Activated CD8-positive, alpha-beta memory T cell treated with anti-CD3 and anti-CD28 coated beads, Interleukin-2, amount 50 U/mL, for 1 hour (primary cell): ENCODE data around the gene CLDN10.

ENCODE experiments used
- DNase-seq: peaks from one replicate; pipeline ENCODE4 v3.0.0-alpha.2; 2020; ENCODE audit errors: extremely low read depth

The CLDN10 gene

DNA sequence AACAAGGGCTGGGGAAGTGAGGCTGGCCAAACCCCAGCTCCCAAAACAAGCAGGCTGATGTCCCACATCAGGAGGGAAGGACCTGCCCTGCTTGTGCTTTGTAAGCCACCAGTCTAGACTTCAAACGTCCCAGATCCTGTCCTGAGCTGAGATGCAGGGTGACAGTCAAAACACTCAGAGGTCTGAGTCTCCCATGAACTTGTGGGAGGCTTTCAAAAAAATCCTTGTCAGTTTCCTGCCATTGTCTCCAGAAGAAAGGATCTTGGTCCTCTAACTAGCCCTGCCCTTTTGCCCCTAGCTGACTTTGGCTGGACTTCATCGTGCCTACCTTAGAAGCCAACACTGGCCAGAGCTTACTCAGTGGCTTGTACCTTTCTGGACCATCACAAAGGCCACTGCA lies 48.7 kb downstream of the CLDN10 start:
- DNase-seq = no peak

DNA sequence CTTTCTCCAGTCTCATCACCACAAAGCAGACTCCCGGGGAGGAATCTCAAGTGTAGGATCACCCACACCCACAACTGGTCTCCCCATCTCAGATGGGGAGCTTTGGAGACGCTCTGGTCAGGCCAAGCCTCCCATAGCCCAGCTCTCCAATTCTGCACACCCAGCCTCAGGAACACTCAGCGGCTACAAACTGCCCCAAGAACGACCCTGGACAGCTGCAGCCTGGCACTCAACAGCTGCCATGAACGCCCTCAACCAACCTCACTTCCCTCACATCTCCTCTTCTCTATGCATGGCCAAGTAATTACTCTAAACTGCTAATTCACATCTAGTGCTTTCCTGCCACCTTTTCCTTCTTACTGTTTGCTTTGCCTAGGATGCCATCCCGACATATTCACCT lies 49.4 kb downstream of the CLDN10 start:
- no peak for DNase-seq

DNA sequence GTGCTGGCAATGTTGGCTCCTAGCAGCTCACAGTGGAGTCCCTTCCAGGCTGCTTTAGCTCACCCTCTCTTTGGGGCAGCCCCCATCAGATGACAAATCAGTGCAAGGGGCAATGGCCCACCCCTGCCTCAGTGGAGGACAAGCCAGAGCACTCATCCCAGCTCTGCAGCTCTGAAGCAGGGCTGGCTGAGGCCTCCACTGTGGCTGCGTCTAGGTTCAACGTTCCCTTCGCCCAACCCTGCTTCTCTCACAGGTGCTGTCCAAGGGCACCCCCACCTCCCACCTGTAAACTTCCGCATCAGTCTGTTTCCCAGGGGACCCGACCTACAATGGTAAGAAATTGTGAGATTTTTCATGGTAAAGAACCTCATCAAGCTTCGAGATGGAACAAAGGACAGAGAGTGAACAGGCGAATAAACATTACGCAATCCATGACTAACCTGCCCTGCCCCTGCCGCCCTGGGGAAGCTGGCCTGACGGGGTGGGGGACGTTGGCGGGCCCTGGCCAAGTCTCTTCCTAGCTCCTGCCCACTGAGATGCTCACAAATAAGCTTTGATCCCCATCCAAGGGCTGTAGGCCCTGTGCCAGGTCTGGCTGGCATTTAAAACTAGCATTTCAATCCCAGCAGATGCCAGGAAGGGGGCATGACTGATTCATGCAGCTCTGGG lies 51.5 kb downstream of the CLDN10 start:
- no peak for DNase-seq

DNA sequence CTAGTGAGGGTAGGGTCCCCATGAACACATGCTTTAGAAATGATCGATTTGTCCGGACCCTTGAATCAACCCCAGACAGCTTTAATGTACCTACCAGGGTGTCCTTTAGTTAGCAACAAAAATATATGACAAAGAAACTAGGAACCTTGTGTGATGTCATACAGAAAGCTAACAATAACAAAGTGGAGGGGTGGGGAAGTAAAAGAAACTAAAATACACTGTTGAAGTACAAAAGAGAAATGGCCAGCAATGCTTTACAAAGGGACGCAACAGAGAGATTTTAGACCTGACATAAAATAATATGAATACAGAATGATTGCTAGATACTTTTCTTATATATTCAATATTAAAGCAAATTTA lies 52.0 kb downstream of the CLDN10 start:
- no peak for DNase-seq

DNA sequence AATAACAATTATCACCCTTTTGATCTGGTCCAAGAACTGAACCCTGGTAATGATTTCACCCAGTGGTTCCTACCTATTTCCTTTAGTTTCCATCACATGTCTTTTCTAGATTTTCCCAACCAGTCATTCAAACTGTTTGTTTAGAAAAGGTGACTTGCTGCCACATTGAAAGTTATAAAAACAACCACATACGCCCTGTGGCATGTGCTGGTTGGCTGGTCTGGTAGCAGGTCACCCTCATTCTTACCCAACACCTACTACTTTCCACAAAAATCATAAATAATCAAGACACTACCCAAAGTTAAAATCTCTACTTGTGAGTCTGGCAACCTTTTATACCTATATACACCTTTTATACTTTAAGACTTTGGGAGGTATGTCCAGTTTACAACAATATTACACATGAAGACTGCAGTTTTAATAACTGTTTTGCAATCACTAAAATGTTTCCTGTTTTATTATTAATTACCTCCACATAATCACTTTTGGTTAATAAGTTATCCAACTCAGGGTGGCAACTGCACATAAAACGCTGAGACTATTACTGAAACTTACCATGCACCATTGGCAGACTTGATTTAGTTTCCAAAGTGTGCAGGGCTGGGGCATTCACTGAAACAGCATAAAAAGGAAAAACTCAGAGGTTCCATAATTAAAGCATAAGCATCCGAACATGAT lies 53.1 kb downstream of the CLDN10 start:
- no peak for DNase-seq

DNA sequence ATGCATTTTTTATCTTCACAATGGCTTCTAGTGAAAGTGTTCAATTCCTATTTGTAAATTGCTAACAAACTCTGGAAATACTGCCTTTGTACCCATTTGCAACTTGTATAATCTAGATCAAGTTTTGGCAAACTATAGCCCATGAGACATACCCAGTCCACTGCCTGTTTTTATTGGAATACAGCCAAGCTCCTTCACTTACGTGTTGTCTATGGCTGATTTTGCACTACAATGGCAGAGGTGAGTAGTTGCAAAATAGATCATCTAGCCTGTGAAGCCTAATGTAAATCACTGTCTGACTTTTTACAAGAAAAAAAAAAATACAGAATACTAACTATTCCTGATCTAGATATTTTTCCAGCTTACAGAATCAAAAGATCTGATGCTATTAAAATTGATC lies 54.8 kb downstream of the CLDN10 start:
- no peak for DNase-seq

DNA sequence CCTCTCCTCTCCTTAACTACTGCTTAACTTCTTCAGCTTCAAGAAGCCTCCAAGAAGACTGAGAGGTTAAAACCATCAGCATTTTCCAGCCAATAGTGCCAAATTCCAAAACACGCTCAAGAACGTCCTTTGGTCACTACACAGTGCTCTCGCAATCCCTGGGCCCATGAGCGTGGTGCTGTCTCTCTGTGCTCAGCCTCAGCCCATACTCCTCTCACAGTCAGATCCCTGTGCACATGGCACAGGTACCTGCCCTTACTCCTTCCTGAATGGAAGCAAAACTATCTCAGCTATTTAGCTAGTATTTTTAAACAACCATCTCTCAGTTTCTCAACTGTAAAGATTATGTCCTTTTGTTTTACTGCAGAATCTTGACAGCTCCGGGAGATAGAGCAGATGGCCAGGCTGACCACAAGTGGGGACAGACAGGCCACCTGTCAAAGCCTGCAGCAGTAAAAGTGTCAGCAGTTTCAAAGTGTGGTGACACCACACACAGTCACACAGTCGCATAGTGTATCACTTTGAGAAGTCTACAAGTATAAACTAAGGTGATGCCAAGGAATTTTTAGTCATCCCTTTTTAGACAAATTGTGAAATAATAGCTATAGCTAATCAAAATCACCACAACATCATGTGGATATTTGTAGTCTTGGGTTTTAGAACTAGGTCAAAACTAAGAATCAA lies 56.3 kb downstream of the CLDN10 start:
- no peak for DNase-seq

DNA sequence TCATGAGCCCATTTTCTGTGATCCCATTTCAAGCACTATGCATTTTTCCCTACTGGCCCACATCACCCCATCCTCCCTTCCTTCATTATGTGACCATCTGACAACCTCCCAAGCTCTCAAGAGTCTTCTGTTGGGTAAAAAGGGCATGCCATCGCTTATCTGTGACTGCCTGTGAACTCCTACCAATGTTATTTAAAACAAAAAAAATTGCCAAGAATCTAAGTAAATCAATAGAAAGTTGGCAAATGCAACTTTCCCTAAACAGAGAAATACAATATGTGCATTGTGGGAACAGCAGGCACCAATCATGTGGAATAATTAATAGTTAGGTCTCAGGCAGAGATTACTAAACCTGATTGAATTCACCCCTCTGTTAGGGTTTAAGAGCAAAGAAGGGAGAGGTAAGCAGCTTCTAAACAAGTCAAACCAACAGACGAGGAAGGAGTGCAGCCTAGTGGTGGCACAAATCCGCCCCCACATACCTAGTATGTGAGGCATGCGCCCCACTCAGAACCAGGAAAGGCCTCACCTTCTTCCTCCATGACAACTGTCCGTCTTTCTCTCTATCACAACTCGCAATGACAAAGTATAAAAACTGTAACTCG lies 62.2 kb downstream of the CLDN10 start:
- no peak for DNase-seq

DNA sequence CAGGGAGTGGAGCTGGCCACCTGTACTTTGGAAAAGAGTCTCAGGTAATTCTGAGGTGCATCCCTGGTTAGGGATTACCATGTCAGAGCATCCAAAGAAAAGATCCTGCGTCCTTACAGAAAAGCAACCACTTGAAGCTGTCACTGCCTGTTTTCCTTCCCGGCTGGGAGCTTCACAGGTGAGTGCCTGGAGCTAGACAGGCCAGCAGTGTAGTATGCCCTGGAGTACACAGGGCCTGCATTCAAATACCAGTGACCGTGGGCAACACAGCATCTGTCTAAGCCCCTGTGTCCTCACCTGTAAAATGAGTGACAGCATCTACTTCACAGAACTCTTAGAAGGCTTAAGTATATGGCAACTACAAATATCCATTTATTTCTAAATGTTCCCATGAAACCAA lies 63.0 kb downstream of the CLDN10 start:
- no peak for DNase-seq

DNA sequence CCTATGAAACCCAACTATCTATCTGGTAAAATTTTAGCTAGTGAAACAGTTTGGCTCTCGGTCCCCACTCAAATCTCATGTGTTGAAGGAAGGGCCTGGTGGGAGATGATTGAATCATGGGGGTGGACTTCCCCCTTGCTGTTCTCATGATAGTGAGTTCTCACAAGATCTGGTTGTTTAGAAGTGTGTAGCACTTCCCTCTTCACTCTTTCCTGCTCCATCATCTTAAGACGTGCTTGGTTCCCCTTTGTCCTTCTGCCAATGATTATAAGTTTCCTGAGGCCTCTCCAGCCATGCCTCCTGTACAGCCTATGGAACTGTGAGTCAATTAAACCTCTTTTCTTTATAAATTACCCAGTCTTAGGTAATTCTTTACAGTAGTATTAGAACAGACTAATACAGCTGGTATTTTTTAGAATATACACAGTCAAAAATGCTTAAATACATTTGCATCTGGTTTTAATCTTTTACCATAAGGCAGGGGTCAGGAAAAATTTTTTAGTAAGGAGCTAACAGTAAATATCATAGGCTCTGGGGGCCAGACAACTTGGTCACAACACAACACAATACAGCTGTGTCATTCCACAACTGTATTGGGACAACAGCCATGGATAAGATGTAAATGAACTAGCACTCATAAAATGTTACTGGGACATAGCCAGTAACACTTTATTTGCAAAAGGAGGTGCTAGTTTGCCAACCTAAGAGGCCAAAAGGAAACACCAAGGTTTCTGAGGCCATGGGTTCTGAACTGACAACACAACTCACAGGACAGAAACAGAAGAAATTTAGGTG lies 67.7 kb downstream of the CLDN10 start:
- DNase-seq = no peak

DNA sequence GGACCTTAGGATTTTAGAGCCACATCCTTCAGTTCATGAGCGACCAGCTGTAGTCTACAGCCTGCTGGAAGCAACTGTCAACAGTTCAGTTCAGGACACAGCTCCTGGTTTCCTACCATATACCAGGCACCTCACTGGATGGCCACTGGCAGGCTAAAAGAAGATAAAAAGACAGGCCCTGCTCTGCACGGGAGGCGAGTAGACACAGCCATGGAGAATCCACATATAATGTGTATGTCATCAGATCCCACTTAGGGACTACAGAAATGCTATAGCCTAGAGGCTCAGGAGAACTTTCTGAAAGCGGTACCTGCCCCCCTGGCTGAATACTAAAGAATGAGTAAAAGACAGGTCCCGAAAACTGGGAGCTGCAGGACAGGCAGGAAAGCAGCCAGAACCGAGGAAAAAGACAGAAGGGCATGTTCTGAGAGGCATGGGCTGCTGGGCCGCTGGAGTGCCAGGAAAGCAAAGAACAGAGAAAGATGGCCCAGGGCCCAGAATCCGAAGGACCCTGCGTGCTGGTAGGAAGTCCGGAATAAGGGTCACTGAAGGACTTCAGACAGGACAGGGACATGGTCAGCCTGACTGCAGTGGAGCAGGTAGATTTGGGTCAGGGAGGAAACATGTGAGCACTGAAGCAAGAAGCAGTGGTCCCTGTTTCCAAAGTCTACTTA lies 68.4 kb downstream of the CLDN10 start:
- DNase-seq = no peak

DNA sequence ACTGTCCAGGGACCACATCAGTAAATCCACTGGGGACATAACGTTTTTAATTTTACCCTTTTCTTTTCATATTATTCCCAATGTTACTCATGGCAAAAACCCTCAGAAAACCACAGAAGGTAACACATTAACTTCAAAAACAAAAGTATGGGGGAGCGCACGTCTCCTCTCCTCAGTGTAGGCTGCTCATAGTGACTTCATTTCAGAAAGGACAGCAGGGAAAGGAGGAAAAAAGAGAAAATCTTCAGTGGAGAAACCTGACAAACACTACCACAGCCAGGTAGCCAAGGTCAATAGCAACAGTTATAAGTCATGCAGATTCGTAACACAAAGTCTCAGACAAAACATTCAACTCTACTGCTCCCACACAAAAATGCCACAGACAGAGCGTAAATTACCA lies 70.6 kb downstream of the CLDN10 start:
- DNase-seq = no peak

DNA sequence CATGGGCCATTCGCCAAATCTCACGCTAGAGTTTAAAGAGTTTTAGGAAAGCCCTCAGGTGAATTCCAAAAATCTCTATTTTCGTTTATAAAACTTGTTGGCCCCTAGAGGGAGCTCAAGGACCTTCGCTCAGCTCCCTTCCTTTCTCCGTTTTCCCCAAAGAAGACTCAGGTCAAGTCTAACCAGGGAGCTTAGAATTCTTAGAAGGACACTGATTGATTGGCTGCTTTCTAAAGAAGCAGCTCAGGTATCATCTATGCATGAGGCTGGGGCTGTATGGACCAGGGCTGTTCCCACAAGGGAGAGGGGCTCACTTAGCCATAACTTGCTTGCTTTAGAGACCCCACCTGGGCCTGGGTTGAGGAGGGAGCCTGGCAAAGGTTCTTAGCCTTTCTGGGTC lies 71.5 kb downstream of the CLDN10 start:
- DNase-seq = no peak

DNA sequence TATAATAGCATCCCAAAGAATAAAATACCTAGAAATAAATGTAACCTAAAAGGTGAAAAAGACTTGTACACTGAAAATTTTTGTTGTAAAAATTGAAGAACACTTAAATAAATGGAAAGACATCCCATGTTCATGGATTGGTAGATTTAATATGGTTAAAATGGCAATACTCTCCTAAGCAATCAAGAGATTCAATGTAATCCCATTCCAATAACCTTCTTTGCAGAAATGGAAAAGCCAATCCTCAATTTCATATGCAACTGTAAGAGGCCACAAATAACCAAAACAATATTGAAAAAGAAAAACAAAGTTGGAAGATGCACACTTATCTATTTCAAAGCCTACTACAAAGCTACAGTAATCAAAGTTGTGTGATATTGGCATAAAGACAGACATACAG lies 74.2 kb downstream of the CLDN10 start:
- no peak for DNase-seq

DNA sequence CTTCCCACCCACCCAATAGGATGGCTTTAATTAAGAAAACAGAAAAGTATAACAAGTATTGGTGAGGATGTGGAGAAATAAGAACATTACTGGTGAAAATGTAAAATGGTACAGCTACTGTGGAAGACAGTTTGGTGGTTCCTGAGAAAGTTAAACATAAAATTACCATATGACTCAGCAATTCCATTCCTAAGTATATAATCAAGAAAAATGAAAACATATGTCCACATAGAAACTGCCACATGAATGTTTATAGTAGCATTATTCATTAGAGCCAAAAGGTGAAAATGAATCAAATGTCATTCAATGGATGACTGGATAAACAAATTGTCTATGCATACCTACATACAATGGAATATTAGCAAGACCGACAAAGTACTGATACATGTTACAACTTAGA lies 75.1 kb downstream of the CLDN10 start:
- DNase-seq = no peak

DNA sequence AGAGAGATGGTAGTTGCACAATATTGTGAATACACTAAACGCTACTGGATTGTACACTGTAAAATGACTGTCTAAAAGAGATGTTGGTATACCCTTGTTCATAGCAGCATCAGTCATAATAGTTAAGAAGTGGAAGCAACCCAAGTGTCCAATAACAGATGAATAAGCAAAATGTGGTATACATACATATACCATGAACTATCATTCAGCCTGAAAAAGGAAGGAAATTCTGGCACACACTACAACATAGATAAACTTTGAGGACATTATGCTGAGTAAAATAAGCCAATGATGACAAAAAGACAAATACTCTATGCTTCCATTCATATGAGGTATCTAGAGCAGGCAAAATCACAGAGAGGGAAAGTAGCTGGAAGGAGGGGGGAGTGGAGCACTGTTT lies 76.0 kb downstream of the CLDN10 start:
- no peak for DNase-seq

DNA sequence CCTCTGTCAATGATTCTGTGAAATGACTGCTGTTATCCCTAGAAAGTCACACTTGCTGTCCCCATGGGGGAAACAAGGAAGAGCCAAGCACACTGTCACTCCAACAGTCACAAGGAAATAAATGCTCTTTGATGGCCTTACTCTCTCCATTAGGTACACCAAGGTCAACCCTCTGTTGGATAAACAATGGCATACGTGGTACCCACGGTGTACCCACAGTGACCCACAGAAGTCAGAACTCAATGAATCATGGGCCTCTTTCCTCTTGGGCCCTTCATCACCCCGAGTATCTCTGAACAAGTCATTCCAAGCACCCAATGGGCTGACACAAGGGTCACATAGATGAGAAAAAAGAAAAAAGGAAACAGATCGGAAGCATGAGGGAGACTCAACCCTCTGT lies 76.6 kb downstream of the CLDN10 start:
- DNase-seq = no peak
